A172 (cell line): Measurements from ENCODE around the gene TDRD9. TPM values are rescaled to one million over a fixed set of nuclear protein-coding genes. Genes with fewer than 3 reads are reported as not detected.
A peak's percentile ranks its signal among the peaks of the same experiment; 100 is the strongest.

Source experiments
- DNase-seq: peaks from one replicate; pipeline ENCODE4 v3.0.0-alpha.2; 2015; ENCODE audit warnings: low spot score
- total RNA-seq: library from RNA; depleted of rRNA; stranded (reverse); fragments of >200 nt; shearing (Covaris generic); gene quantifications from 2 replicates; pipeline ENCODE4 v1.2.3, GENCODE V29; 2014

Gene TDRD9
- total RNA-seq, 1 experiment from 2014 or later = not detected

- DNase-seq = no peak
Measured at GRCh38 chr14:104073764-104074163, 145.5 kb downstream of the TDRD9 start.

- no peak for DNase-seq
Measured at GRCh38 chr14:104075530-104076151, 147.4 kb downstream of the TDRD9 start.

- DNase-seq = no peak
Measured at GRCh38 chr14:104076743-104077142, 148.5 kb downstream of the TDRD9 start.

GRCh38 chr14:104078031-104078455, 149.8 kb downstream of the TDRD9 start:
- DNase-seq = peak; percentile 76

GRCh38 chr14:104080376-104081260, 152.4 kb downstream of the TDRD9 start:
- DNase-seq = no peak

- DNase-seq = no peak
Measured at GRCh38 chr14:104081261-104081835, 153.1 kb downstream of the TDRD9 start.

GRCh38 chr14:104081951-104082464, 153.8 kb downstream of the TDRD9 start:
- DNase-seq = no peak

- DNase-seq = no peak
Measured at GRCh38 chr14:104082807-104083206, 154.6 kb downstream of the TDRD9 start.

GRCh38 chr14:104084251-104085002, 156.2 kb downstream of the TDRD9 start:
- peak; percentile 14 for DNase-seq

GRCh38 chr14:104085032-104085888, 157.0 kb downstream of the TDRD9 start, which contains the start of gene ASPG:
Gene ASPG (plus strand): TSS chr14:104085700. CDS start chr14:104085771, 71 bp downstream.
- no peak for DNase-seq

GRCh38 chr14:104085889-104086201, 157.6 kb downstream of the TDRD9 start:
- no peak for DNase-seq

GRCh38 chr14:104086210-104086660, 158.0 kb downstream of the TDRD9 start:
- no peak for DNase-seq

- no peak for DNase-seq
Measured at GRCh38 chr14:104086661-104087461, 158.6 kb downstream of the TDRD9 start.

- DNase-seq = no peak
Measured at GRCh38 chr14:104087505-104087904, 159.2 kb downstream of the TDRD9 start.

- no peak for DNase-seq
Measured at GRCh38 chr14:104087981-104088850, 160.0 kb downstream of the TDRD9 start.

GRCh38 chr14:104090071-104090748, 162.0 kb downstream of the TDRD9 start:
- DNase-seq = no peak

- no peak for DNase-seq
Measured at GRCh38 chr14:104091061-104091926, 163.0 kb downstream of the TDRD9 start.
